HepG2 (cell line): ENCODE measurements around the gene FHL3. TPM values are rescaled to one million over a fixed set of nuclear protein-coding genes. Genes with fewer than 3 reads are reported as not detected.
A peak's percentile ranks its signal among the peaks of the same experiment; 100 is the strongest.

Experiments used
- ARNTL ChIP-seq: sonication (generic); formaldehyde crosslinking; IDR thresholded peaks from 2 replicates; pipeline ENCODE4 v1.4.0; 2020; ENCODE audit warnings: mild to moderate bottlenecking, missing genetic modification reagents
- HNRNPL ChIP-seq: fragments of 200-400 bp; formaldehyde crosslinking; IDR thresholded peaks from 2 replicates; pipeline ENCODE4 v1.6.1; 2017; ENCODE audit warnings: mild to moderate bottlenecking, low read depth, low read length
- KMT2B ChIP-seq: IDR thresholded peaks from 2 replicates; pipeline ENCODE4 v1.6.1; 2016; ENCODE audit warnings: missing genetic modification reagents, missing compliant biosample characterization
- MAF1 ChIP-seq: sonication (generic); formaldehyde crosslinking; IDR thresholded peaks from 2 replicates; pipeline ENCODE4 v1.5.0; 2020; ENCODE audit warnings: missing genetic modification reagents, borderline replicate concordance
- MTERF4 ChIP-seq: sonication (generic); formaldehyde crosslinking; IDR thresholded peaks from 2 replicates; pipeline ENCODE4 v1.8.0; 2023; ENCODE audit warnings: mild to moderate bottlenecking, missing genetic modification reagents
- PATZ1 ChIP-seq: sonication (generic); formaldehyde crosslinking; IDR thresholded peaks from 2 replicates; pipeline ENCODE4 v1.4.0; 2020; ENCODE audit warnings: missing genetic modification reagents
- PHF21A ChIP-seq: sonication (generic); formaldehyde crosslinking; IDR thresholded peaks from 2 replicates; pipeline ENCODE4 v1.5.0; 2020; ENCODE audit warnings: mild to moderate bottlenecking, missing genetic modification reagents
- POGK ChIP-seq: sonication (generic); formaldehyde crosslinking; conservative IDR thresholded peaks from 2 replicates; pipeline ENCODE4 v1.8.0; 2022; ENCODE audit warnings: mild to moderate bottlenecking, moderate library complexity, missing genetic modification reagents
- SMAD3 ChIP-seq: sonication (generic); formaldehyde crosslinking; IDR thresholded peaks from 2 replicates; pipeline ENCODE4 v1.4.0; 2020; ENCODE audit warnings: missing genetic modification reagents
- SP5 ChIP-seq: IDR thresholded peaks from 2 replicates; pipeline ENCODE4 v1.6.1; 2016; ENCODE audit warnings: low read depth, borderline replicate concordance
- TFDP2 ChIP-seq: sonication (generic); formaldehyde crosslinking; IDR thresholded peaks from 2 replicates; pipeline ENCODE4 v1.4.0; 2020; ENCODE audit warnings: missing genetic modification reagents
- UBTF ChIP-seq: sonication (generic); formaldehyde crosslinking; IDR thresholded peaks from 2 replicates; pipeline ENCODE4 v1.4.0; 2020; ENCODE audit warnings: mild to moderate bottlenecking, missing genetic modification reagents
- YY1 ChIP-seq: IDR thresholded peaks from 2 replicates; pipeline ENCODE4 v1.6.1; 2011; ENCODE audit warnings: low read length, low read depth, moderate library complexity, mild to moderate bottlenecking; ENCODE audit not compliant: insufficient read depth, insufficient replicate concordance
- ZBTB26 ChIP-seq: IDR thresholded peaks from 2 replicates; pipeline ENCODE4 v1.6.1; 2016; ENCODE audit warnings: missing compliant biosample characterization, missing genetic modification reagents, borderline replicate concordance
- ZNF280B ChIP-seq: sonication (generic); formaldehyde crosslinking; IDR thresholded peaks from 2 replicates; pipeline ENCODE4 v1.5.0; 2020; ENCODE audit warnings: missing genetic modification reagents, mild to moderate bottlenecking, borderline replicate concordance
- ZNF768 ChIP-seq: sonication (generic); formaldehyde crosslinking; IDR thresholded peaks from 2 replicates; pipeline ENCODE4 v1.4.0; 2020; ENCODE audit warnings: missing genetic modification reagents
- ZNF878 ChIP-seq: sonication (generic); formaldehyde crosslinking; IDR thresholded peaks from 2 replicates; pipeline ENCODE4 v1.8.1; 2023; ENCODE audit warnings: mild to moderate bottlenecking, missing genetic modification reagents, moderate library complexity
- ZSCAN20 ChIP-seq: sonication (generic); formaldehyde crosslinking; IDR thresholded peaks from 2 replicates; pipeline ENCODE4 v1.4.0; 2020; ENCODE audit warnings: missing genetic modification reagents, mild to moderate bottlenecking, borderline replicate concordance
- polyA plus RNA-seq, 8 experiments: library from polyadenylated mRNA; depleted of rRNA in 3 of 8; stranded (reverse) in 7 of 8; unstranded in 1 of 8; fragments of >200 nt; fragmentation: Illumina TruSeq in 4 of 8; extraction: Trizol in 4 of 8; gene quantifications; 2 replicates each; pipeline versions ENCODE4 v1.2.1 to v1.2.3, GENCODE V29; 2011 to 2016; ENCODE audit warnings: low read depth in 4 of 8, missing spikeins in 1 of 8, mixed read lengths in 1 of 8; ENCODE audit not compliant: insufficient read depth in 1 of 8
- total RNA-seq, 5 experiments: library from RNA; depleted of rRNA; stranded (reverse); fragments of >200 nt; fragmentation: Illumina TruSeq; extraction: Trizol; gene quantifications; 2 replicates each; pipeline ENCODE4 v1.2.3, GENCODE V29; 2016; ENCODE audit warnings: low read depth in 1 of 5

Gene FHL3
- total and polyA plus RNA-seq, 2 of the 13 experiments (the other 11 are each of a cell fraction or from before 2014, with no cell fraction given) = 2.8 to 6.6 TPM

GRCh38 chr1:38031513-38031866 is 26.2 kb upstream of the FHL3 start (continued):
- peak; percentile 57 for TF ChIP-seq PATZ1 (CRISPR knock-in tag)
- 0 out of 2 replicates have a peak, but pooled peaks have one; percentile 30 for TF ChIP-seq KMT2B (CRISPR knock-in tag)
- TF ChIP-seq UBTF = 0 out of 2 replicates have a peak, but pooled peaks have one; percentile 14
- no peak for TF ChIP-seq MTERF4 (CRISPR knock-in tag)
- TF ChIP-seq SMAD3 (CRISPR knock-in tag) = 0 out of 2 replicates have a peak, but pooled peaks have one; percentile 40
- TF ChIP-seq MAF1 = 0 out of 2 replicates have a peak, but pooled peaks have one; percentile 42
- TF ChIP-seq YY1 = peak; percentile 30
- peak; percentile 66; the same call in 1 of the 2 replicates for TF ChIP-seq POGK (CRISPR knock-in tag)
- TF ChIP-seq SP5 (CRISPR knock-in tag) = 0 out of 2 replicates have a peak, but pooled peaks have one; percentile 13
- TF ChIP-seq ZBTB26 = no peak
- no peak for TF ChIP-seq ZSCAN20 (CRISPR knock-in tag)
- TF ChIP-seq PHF21A (CRISPR knock-in tag) = no peak
- peak; percentile 46; the same call in 1 of the 2 replicates for TF ChIP-seq ZNF280B
- TF ChIP-seq HNRNPL = peak; percentile 93
- TF ChIP-seq TFDP2 = 0 out of 2 replicates have a peak, but pooled peaks have one; percentile 48
- no peak for TF ChIP-seq ARNTL (CRISPR knock-in tag)
- TF ChIP-seq ZNF878 (CRISPR knock-in tag) = 0 out of 2 replicates have a peak, but pooled peaks have one; percentile 47
- no peak; the same call in 1 of the 2 replicates for TF ChIP-seq ZNF768 (CRISPR knock-in tag)
